ENCODE measurements around the gene CACNG5. TPM values are rescaled to one million over a fixed set of nuclear protein-coding genes. Genes with fewer than 3 reads are reported as not detected.

Gene CACNG5
- total and polyA plus RNA-seq, 4 donors, result not detected

- DNase-seq (ENCODE audit: low spot score), result no peak
- Histone ChIP-seq H3K9ac (ENCODE audit: low read depth in 1 of 2, low read length in 2 of 2) (no peak overlapping the region), H3K27ac (ENCODE audit: low read depth in 1 of 2, low read length in 2 of 2) (no peak overlapping the region), H3K27me3 (ENCODE audit: control insufficient read depth in 4 of 4, insufficient read depth in 4 of 4, low read length in 3 of 4) (peaks cover 0 to 5% (median 0%) of the 10 kb centered on the region in 4 donors), H3K4me1 (ENCODE audit: control insufficient read depth in 4 of 4, insufficient read depth in 4 of 4, low read length in 3 of 4) (no peaks in the 10 kb centered on the region), H3K36me3 (ENCODE audit: control insufficient read depth in 4 of 4, insufficient read depth in 3 of 4, low read depth in 1 of 4, low read length in 3 of 4) (no peaks in the 10 kb centered on the region), H3K9me3 (ENCODE audit: control insufficient read depth in 4 of 4, low read length in 3 of 4) (no peaks in the 10 kb centered on the region), H3K4me3 (ENCODE audit: low read depth in 1 of 3, low read length in 3 of 3) (no peak overlapping the region)
- 81% methylated on average over 9 of the region's 9 CpGs for WGBS
- TF ChIP-seq REST (IDR thresholded peaks at IDR 0.05) (no peak), FOXA2 (IDR thresholded peaks at IDR 0.05) (no peak), FOXA1 (IDR thresholded peaks at IDR 0.05) (no peak), NR2F2 (IDR thresholded peaks at IDR 0.05) (no peak), CTCF (IDR thresholded peaks at IDR 0.05; ENCODE audit: low read depth, low read length, missing input control) (no peak), ZBTB33 (IDR thresholded peaks at IDR 0.05) (no peak), SP1 (IDR thresholded peaks at IDR 0.05) (no peak), MAX (IDR thresholded peaks at IDR 0.05) (no peak), RXRA (IDR thresholded peaks at IDR 0.05) (no peak), TAF1 (conservative IDR thresholded peaks at IDR 0.05) (no peak), HNF4A (conservative IDR thresholded peaks at IDR 0.05) (no peak), ATF3 (IDR thresholded peaks at IDR 0.05) (no peak), GABPA (IDR thresholded peaks at IDR 0.05 in 1 of 2, conservative IDR thresholded peaks at IDR 0.05 in 1 of 2) (no peak)
Observed at GRCh38 chr17:66839616-66840015, 4.7 kb downstream of the CACNG5 start.

- Histone ChIP-seq H3K27ac (ENCODE audit: low read depth in 1 of 2, low read length in 2 of 2) (no peak overlapping the region), H3K27me3 (ENCODE audit: control insufficient read depth in 4 of 4, insufficient read depth in 4 of 4, low read length in 3 of 4) (peaks cover 0 to 5% (median 0%) of the 10 kb centered on the region in 4 donors), H3K9me3 (ENCODE audit: control insufficient read depth in 4 of 4, low read length in 3 of 4) (no peaks in the 10 kb centered on the region), H3K9ac (ENCODE audit: low read depth in 1 of 2, low read length in 2 of 2) (no peak overlapping the region), H3K4me3 (ENCODE audit: low read depth in 1 of 3, low read length in 3 of 3) (no peak overlapping the region), H3K4me1 (ENCODE audit: control insufficient read depth in 4 of 4, insufficient read depth in 4 of 4, low read length in 3 of 4) (no peaks in the 10 kb centered on the region), H3K36me3 (ENCODE audit: control insufficient read depth in 4 of 4, insufficient read depth in 3 of 4, low read depth in 1 of 4, low read length in 3 of 4) (no peaks in the 10 kb centered on the region)
- TF ChIP-seq RAD21 (IDR thresholded peaks at IDR 0.05) (no peak), TAF1 (conservative IDR thresholded peaks at IDR 0.05) (no peak), HNF4G (IDR thresholded peaks at IDR 0.05) (no peak), ATF3 (IDR thresholded peaks at IDR 0.05) (no peak), CTCF (IDR thresholded peaks at IDR 0.05; ENCODE audit: low read depth, low read length, missing input control) (no peak), FOXA2 (IDR thresholded peaks at IDR 0.05) (no peak), GABPA (IDR thresholded peaks at IDR 0.05 in 1 of 2, conservative IDR thresholded peaks at IDR 0.05 in 1 of 2) (no peak), EGR1 (IDR thresholded peaks at IDR 0.05; ENCODE audit: low read depth in 2 of 2) (no peak), SP1 (IDR thresholded peaks at IDR 0.05) (no peak)
- no peak for DNase-seq (ENCODE audit: low spot score)
- 74% methylated on average over 10 of the region's 10 CpGs for WGBS
Observed at GRCh38 chr17:66840061-66840460, 5.1 kb downstream of the CACNG5 start.
